ENCODE results near the gene ORC2.

DNA sequence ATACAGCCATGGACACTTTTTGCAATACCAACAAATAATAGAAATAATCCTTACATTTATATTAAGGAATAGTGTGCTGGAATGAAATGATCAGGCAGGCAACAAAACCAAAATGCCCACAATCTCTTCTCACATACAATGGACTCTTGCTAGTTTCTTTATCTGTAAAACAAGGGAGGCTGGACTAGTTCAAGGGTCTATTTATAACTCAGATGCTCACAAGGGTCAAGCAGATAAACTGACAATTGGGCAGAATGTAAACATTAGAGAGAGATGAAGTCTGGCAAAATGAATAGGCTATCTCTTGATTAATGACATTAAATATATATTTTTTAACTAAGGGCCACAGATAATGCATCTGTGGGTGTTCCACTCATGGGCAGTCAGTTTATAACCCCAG, 86.0 kb downstream of the ORC2 start:
- TF ChIP-seq, protein P1, sequence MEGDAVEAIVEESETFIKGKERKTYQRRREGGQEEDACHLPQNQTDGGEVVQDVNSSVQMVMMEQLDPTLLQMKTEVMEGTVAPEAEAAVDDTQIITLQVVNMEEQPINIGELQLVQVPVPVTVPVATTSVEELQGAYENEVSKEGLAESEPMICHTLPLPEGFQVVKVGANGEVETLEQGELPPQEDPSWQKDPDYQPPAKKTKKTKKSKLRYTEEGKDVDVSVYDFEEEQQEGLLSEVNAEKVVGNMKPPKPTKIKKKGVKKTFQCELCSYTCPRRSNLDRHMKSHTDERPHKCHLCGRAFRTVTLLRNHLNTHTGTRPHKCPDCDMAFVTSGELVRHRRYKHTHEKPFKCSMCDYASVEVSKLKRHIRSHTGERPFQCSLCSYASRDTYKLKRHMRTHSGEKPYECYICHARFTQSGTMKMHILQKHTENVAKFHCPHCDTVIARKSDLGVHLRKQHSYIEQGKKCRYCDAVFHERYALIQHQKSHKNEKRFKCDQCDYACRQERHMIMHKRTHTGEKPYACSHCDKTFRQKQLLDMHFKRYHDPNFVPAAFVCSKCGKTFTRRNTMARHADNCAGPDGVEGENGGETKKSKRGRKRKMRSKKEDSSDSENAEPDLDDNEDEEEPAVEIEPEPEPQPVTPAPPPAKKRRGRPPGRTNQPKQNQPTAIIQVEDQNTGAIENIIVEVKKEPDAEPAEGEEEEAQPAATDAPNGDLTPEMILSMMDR (IDR thresholded peaks at IDR 0.05; ENCODE audit: insufficient read depth, low read depth, low read length): no peak
- no peak for TF ChIP-seq EZH2 (IDR thresholded peaks at IDR 0.05; ENCODE audit: insufficient read depth, low read length)

Measured in astrocyte (in vitro differentiated cells and primary cell).